ENCODE measurements around the gene SGK1.
"Not testable (repeated sequence)": the region's sequence is repeated elsewhere in the genome, so short reads cannot be mapped to it uniquely, and the experiment has no call there.

SGK1 gene

GRCh38 chr6:134221250-134221649 is 96.7 kb downstream of the SGK1 start:
- DNase-seq (ENCODE audit: low read depth) = no peak

- DNase-seq (ENCODE audit: low read depth) = peak; percentile 29
Observed at GRCh38 chr6:134217798-134218140, 100.1 kb downstream of the SGK1 start.

- DNase-seq (ENCODE audit: low read depth) = peak; percentile 46
Observed at GRCh38 chr6:134217105-134217797, 100.7 kb downstream of the SGK1 start.

GRCh38 chr6:134216301-134217010 is 101.5 kb downstream of the SGK1 start:
- DNase-seq (ENCODE audit: low read depth) = no peak

GRCh38 chr6:134213410-134213809 is 104.5 kb downstream of the SGK1 start:
- not testable (repeated sequence) for DNase-seq (ENCODE audit: low read depth)

- DNase-seq (ENCODE audit: low read depth) = no peak
Observed at GRCh38 chr6:134211297-134211696, 106.6 kb downstream of the SGK1 start.

- DNase-seq (ENCODE audit: low read depth) = no peak
Observed at GRCh38 chr6:134207421-134207820, 110.5 kb downstream of the SGK1 start.

GRCh38 chr6:134205366-134205765 is 112.5 kb downstream of the SGK1 start:
- DNase-seq (ENCODE audit: low read depth) = no peak

- DNase-seq (ENCODE audit: low read depth) = not testable (repeated sequence)
Observed at GRCh38 chr6:134204759-134205158, 113.2 kb downstream of the SGK1 start.

- DNase-seq (ENCODE audit: low read depth) = no peak
Observed at GRCh38 chr6:134204031-134204430, 113.9 kb downstream of the SGK1 start.

- no peak for DNase-seq (ENCODE audit: low read depth)
Observed at GRCh38 chr6:134201716-134202115, 116.2 kb downstream of the SGK1 start.

GRCh38 chr6:134199848-134200606 is 117.9 kb downstream of the SGK1 start:
- DNase-seq (ENCODE audit: low read depth) = no peak

GRCh38 chr6:134198093-134198492 is 119.8 kb downstream of the SGK1 start:
- no peak for DNase-seq (ENCODE audit: low read depth)

GRCh38 chr6:134197685-134198084 is 120.2 kb downstream of the SGK1 start:
- not testable (repeated sequence) for DNase-seq (ENCODE audit: low read depth)

- no peak for DNase-seq (ENCODE audit: low read depth)
Observed at GRCh38 chr6:134196568-134197193, 121.2 kb downstream of the SGK1 start.

GRCh38 chr6:134195985-134196384 is 121.9 kb downstream of the SGK1 start:
- no peak for DNase-seq (ENCODE audit: low read depth)

- peak; percentile 47 for DNase-seq (ENCODE audit: low read depth)
Observed at GRCh38 chr6:134195164-134195906, 122.6 kb downstream of the SGK1 start.

GRCh38 chr6:134193536-134194498 is 124.1 kb downstream of the SGK1 start:
- no peak for DNase-seq (ENCODE audit: low read depth)

- DNase-seq (ENCODE audit: low read depth) = not testable (repeated sequence)
Observed at GRCh38 chr6:134192609-134193008, 125.3 kb downstream of the SGK1 start.

- no peak for DNase-seq (ENCODE audit: low read depth)
Observed at GRCh38 chr6:134190883-134191282, 127.0 kb downstream of the SGK1 start.

- no peak for DNase-seq (ENCODE audit: low read depth)
Observed at GRCh38 chr6:134187751-134188150, 130.2 kb downstream of the SGK1 start.

Measured in GM04503 (cell line).